Stimulated activated CD8-positive, alpha-beta memory T cell treated with anti-CD3 and anti-CD28 coated beads, Interleukin-12 subunit alpha, Interleukin-12 subunit beta, amount 100 ng/mL, for 4 hours (primary cell): ENCODE measurements around the gene COG6.

ENCODE experiments used
- DNase-seq: peaks from one replicate; pipeline ENCODE4 v3.0.0-alpha.2; 2020; ENCODE audit warnings: low read depth

Gene COG6

GRCh38 chr13:39682310-39682709, 26.8 kb downstream of the COG6 start:
- no peak for DNase-seq

DNA sequence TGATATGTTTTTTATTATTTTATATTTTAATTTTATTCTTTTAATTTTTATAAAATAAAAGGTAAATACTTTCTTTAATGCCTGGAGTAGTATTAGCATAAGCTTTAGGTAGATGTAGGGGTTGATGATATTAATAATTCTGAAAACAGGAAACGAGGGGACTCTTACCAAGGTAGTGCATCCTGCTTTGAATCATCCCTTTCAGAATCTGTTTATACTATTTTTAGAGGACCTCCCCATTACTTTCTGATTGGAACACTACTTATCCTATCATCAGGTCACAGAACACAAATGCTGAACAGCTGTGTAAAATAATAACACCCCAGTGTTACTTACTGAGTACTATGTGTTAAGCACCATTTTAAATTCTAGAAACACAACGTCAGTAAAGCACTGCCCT, 27.3 kb downstream of the COG6 start:
- DNase-seq: no peak

DNA sequence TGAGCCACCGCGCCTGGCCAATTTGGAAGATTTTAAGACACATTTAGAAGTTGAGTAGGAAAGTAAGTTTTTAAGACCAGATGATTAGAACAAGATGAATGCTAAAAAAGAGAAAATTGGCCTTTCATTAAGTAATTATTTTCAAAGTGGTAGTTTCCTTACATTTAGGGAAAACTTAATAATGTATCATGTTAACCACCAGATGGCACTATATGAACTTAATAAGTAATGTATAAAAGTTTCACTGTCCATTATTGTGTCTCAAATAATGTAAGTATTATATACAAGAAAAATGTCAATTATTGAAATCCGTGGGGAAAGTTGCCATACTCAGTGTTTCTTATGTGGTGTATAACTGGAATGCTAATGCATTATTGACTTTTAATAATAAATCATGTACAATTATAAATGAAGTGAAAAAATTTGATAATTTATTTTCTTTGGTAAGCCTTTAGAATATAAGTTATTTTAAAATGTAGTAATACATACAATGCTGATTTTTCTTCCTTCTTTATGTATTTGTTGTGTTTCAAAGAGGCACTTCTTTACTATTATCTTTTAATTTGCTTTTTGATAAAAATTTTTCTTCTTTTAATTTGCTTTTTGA, 29.2 kb downstream of the COG6 start:
- DNase-seq: no peak

DNA sequence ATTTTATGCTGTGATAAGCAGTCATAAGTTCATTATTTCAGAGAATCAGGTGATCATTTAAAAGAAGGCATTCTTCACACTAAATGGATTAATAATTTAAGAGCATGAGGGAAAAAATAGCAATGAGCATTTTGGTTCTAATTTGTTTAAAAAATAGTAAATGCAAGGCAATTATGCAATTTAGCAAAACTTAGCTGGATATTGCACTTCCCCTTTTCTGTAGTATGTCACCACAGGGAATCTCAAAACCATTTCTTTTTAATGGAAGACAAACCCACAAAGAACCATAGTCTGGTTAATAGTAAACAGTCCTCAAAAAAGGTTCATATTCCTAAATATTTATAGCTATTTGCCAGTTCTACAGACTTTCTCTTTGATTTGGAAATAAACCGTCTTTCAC, 30.2 kb downstream of the COG6 start:
- DNase-seq: no peak

- DNase-seq: no peak
These were observed 32.8 kb downstream of the COG6 start for GRCh38 chr13:39688278-39688677.

- no peak for DNase-seq
These were observed 33.4 kb downstream of the COG6 start for GRCh38 chr13:39688699-39689405.

GRCh38 chr13:39692660-39693438, 37.4 kb downstream of the COG6 start:
- DNase-seq: no peak

DNA sequence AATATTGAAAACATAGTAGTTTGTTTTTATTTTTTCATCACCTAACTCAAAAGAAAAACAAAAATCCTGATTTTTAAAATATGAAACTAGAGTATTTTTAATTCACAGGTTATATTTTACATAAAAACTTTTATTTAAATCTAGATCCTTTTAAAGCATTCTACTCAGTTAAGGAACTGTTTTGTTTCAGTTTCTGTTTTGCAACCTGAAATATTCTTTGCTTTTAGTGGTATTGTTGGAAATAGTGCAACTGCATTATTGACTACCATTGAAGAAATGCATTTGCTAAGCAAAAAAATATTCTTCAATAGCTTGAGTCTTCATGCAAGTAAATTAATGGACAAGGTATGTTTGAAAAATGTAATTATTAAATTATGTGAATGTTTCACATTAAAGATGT, 43.8 kb downstream of the COG6 start:
- no peak for DNase-seq

DNA sequence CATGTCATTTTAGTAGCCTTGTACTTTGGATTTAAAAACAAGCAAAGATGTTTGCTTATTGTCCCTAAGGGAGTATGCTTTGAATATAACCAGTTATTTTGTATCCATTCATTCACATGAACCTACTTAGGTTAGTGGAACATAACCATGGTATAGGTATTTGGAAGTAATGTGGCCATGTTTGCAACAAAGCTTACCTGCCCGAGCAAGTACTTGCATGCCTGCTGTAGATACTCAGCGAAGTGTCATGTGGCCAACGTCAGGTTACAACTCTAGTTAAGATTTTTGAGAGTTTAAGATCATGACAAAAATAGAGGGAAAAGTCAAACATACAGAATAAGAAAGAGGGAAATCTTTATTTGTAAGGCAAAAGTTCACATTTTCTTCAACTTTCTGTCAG, 57.2 kb downstream of the COG6 start:
- no peak for DNase-seq

- DNase-seq: no peak
These were observed 73.7 kb downstream of the COG6 start for GRCh38 chr13:39729156-39729555.

DNA sequence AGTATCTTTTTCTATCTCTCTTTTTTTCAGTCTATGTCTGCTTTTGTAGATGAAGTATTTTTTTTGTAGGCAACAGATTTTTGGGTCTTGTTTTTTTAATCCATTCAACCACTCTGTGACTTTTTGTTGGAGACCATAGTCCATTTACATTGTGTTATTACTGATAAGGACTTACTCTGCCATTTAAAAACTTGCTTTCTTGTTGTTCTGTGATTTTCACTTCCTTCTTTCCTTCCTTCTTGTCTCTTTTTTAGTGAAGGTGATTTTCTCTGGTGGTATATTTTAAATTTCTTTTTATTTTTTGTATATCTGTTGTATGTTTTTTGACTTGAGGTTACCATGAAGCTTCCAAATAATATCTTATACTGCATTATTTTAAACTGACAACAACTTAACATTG, 79.5 kb downstream of the COG6 start:
- DNase-seq: no peak

DNA sequence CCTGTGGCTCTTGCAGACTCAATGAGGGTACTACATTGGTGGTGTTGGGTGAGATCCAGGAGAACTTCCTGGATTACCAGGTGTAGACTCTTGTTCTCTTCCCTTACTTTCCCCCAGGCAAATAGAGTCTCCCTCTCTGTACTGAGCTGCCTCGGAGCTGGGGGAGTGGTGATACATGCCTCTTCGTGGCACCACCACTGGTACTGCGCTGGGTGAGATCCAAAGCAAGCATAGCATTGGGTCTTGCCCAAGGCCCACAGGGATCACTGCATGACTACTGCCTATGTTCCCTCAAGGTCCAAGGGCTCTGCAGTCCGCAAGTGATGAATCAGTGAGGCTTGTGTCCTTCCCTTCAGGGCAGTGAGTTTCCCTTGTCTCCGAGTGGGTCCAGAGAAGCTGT, 81.6 kb downstream of the COG6 start:
- no peak for DNase-seq

DNA sequence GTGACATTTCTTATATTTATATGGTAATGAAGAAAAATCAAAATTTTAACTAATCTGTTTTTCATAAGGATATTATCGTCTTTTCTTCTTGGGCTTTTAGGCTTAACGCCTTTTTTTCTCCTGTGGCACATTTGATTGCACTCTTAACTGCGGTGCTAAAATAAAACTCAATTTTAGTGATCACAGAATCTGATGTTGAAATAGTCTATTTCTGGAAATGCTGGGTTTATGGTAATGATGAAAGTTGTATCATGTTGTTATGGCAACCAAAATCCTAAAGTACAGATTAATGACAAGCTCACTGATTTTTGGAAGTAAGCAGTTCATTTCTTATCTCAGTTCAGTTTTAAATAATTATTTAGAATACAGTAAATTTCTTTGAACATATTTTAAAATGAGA, 85.3 kb downstream of the COG6 start:
- no peak for DNase-seq

DNA sequence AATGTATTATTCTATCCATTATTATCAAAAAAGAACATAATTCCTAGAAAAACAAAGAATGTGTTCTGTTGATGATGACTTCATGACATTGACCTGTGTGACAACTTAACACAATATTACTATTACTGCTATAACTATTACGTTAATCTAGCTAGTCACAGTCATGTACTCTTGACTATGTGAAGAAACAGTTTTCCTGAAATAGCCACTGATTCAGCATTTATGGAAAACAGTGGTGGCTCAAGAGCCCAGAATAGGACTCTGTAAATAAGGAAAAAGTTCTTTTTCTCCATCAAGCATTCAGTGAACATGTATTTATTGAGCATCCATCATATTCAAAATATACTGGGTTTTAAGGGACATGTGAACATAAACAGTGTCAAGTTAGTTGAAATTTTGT, 93.5 kb downstream of the COG6 start:
- no peak for DNase-seq

GRCh38 chr13:39749528-39749927, 94.1 kb downstream of the COG6 start:
- DNase-seq: no peak

DNA sequence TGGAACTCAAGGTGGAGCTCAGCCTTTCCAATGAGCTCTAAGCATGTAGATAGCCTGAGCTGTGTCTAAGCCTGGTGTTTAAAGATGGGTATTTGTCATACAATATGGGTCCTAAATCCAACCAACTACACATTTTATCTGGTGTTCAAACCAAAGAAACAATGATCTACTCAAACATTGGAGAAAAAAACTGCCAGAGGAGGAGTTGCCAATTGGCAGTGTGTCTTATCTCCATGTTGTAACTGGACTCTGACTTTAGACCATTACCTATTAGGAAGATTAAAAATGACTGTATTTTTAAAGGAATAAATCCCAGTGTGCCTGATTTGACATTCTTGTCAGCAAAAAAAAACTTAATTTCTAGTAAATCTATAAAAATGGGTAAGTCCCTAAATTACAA, 96.3 kb downstream of the COG6 start:
- DNase-seq: no peak

GRCh38 chr13:39760521-39760920, 105.1 kb downstream of the COG6 start:
- DNase-seq: no peak

- no peak for DNase-seq
These were observed 110.5 kb downstream of the COG6 start for GRCh38 chr13:39765801-39766463.

- no peak for DNase-seq
These were observed 111.1 kb downstream of the COG6 start for GRCh38 chr13:39766464-39767158.

DNA sequence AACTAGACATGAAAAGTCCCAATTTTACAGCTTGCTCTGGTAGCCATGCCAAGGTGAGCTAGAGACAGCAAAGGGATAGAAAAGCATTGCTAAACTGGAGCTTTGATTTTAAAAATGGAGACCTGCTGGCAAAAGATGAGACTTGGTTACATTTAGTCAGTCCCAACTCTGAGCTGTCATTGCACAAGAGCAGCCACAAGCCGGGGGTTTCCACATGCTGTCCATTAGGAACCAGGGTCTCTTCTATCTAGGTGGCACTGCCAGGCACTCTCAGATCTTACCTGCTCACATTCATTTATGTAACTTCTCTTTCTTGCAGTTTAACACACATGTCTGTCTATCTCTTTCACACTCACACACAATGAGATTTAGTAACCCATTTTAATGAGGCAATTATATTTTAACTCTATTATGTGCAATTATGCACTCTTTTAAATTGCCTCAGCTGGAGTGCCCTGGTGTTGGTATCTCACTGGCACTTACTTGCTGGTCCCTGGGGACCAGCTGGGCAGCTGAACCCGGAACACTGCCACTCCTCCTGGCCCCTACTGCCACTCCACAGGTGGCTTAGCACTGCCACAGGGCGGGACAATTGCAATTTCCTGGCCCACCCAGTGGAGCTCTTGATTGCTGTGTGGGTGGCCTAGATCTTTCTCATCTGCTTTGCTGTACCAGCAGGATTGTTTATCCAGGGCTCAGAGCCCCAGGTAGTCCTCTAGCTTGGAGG, 112.5 kb downstream of the COG6 start:
- no peak for DNase-seq

DNA sequence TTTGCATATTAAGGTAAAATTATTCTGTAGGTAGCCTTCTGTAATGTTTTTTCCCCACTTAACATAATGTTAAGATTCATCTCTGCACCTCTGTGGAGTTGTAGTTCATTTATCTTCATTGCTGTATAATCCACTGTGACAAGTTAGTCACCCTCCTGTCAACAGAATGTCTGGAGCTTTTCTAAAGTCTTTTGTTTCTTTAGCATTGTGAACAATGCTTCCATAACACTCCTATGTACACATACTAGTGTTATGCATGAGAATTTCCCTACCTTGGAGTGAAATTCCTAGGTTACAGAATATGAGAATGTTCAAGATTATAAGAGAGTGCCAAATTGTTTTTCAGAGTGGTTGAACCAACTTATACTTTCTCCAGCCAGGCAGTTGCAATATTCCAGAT, 113.5 kb downstream of the COG6 start:
- DNase-seq: no peak
